Embryonic facial prominence (tissue), 1 donor: ENCODE measurements around the gene RNF212.

Source experiments
- DNase-seq: peaks from one replicate; pipeline ENCODE4 v3.0.0-alpha.2; 2016; ENCODE audit errors: extremely low spot score

The RNF212 gene

DNA sequence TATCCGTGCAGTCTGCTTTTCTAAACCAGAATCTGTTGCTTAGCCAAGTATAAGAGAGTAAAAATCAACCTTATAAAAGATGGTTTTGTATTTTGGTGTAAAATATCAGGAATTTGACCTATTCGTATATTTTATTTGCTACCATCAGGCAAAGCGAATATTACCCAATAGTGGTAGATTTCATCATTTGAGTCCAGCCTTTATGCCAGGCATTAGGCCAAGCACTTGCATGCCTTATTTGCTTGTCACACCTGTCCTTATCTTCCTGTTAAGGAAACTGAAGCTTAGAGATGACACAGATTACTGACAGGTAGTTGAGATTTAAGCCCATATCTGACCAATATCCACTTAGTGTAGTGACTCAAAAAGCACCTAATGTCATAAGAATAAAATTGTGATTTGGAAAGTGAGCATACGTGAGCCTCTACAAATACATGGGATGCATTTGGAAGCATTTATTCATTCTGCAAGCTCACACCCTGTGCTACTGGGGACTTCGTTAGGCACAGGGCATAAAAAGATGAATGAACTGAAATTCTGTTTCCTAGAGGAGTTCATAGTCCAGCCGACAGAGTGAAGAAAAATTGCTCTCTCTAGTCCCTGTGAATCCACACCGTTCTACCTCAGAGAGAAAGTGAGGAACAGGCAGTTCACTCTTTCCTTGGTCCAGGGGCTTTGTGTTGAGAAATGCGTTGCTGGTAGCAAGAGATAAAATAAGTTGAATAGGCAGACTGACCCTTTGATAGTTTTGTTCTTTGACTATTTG, 2.3 kb upstream of the RNF212 start:
- no peak for DNase-seq

DNA sequence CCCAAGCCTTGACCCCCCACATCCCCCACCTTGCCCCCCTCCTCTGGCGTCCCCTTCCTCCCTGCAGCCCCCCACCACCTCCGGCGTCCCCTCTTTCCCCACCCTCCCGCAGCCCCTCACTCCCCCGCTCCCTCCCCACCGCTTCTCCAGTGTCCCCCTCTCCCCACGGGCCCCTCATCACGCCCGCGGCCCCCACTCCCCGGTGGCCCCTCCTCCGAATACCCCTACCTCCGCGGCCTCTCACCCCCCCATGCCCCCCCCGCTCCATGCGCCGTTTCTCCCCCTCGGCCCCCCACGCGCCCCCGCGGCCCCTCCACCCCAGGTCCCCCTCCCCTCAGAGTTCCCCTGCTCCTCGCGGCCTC, 562 bp downstream of the RNF212 start:
- no peak for DNase-seq

DNA sequence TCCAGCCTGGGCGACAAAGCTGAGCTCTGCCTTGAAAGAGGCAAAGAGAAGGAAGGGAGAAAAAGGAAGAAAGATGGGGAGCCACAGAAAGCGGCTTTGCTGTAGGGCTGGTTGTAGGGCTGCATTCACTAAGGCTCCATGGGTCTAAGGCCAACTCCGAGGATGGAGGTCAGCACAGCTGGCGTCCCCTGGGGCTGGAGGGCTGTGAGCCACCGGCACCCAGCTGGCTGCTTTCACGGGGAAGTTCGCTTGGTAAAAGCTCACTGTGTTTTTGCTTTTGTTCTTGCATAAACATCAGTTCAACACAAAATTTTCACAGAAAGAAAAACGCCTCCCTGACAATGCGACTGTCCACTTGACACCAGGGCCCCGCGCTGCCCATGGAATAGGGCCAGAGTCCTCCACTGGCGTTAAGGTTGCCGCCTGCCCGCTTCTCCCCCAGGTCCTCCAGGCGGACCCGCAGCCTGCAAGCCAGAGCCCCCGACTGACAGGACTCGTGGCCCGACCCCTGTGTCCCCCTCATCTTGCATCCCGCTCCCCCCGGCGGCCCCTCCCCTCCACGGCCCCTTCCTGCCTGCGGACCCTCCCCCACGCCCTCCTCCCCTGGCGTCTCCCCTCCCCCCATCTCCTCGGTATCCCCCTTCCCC, 1.1 kb downstream of the RNF212 start:
- no peak for DNase-seq

DNA sequence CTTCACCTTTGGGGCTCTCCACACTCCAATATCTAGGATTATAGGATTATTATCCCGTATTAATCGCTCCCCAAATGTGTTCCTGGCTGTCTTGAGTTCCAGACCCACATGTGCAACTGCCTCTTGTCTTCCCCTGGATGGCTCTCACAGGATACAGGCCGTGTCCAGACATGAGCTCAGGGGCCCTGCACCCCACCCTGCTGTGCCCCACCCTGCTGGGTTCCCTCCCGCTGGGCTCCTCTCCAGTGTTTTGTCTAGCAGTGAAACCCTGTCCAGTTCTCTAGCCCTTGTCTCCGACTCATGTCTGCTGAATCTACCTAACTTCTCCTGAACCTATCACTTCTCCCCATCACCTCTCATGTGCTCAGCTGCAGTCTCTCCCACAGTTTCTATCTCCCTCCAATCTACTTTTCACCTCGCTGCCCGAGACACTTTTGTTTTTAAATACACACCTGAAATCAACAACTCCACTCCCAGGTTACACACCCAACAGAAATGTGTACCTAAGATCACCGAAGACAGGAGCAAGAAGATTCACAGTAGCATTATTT, 2.0 kb downstream of the RNF212 start:
- no peak for DNase-seq

DNA sequence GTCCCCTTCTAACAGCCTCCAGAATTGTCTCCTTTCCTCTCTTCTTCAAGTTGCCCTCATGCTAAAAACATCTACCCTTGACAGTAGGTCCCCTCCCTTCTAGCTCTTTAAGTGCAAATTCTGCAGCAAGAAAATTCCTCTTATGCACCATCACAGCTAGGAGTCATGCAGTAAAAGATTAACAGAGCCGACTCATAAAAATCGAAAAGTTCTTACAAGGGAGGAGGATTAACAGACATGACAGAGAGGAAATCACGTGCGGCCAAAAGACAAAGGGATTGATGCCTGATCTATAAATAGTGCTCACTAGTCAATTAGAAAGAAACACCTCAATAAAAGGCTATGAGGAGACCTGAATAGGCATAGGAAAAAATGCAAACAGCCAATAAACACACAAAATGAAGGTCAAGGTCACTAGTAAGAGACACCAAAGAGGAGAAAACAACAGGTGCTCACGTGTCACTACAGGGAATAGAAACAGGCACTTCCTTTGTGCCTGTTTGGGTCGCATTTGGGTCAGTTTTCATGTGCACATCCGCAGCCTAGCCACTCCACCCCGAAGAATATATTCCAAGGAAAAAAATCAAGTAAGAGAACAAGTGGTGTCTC, 3.4 kb downstream of the RNF212 start:
- no peak for DNase-seq

DNA sequence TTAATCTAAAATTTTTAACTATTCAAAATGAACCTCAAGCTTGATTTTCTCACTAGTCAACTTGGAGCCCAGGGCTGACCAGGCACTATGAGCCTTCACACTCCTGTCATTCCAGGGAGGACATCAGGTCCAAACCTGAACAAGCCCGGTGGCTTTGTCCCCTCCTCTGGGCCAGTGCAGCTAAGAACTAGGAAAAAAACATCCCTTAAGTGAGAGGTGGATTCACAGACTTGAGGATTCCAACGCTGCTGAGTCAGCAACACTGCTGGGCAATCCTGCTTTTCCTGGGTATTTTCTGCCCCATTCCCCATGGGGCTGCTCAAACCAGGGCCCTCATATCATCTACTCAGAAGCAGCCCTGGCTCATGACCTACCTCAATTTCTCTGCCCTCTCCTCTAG, 4.0 kb downstream of the RNF212 start:
- no peak for DNase-seq

DNA sequence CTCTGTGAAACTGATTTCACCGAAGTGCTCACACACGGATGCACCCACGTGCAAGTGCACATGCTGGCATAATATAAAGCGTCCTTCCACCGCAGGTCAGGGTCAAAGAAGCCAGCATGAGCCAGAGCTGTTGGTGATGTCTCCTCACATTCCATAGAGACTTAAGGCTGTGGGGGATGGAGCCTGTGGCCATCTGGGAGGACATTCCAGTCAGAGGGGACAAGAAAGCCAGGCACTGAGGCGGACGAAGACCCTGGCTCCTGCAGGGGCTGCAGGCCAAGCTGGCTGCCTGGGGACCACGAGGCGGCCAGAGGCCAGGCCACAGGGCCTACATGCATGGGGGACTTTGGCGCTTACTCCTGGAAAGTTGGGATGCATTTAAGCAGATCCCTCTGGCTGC, 7.7 kb downstream of the RNF212 start:
- DNase-seq, result no peak

DNA sequence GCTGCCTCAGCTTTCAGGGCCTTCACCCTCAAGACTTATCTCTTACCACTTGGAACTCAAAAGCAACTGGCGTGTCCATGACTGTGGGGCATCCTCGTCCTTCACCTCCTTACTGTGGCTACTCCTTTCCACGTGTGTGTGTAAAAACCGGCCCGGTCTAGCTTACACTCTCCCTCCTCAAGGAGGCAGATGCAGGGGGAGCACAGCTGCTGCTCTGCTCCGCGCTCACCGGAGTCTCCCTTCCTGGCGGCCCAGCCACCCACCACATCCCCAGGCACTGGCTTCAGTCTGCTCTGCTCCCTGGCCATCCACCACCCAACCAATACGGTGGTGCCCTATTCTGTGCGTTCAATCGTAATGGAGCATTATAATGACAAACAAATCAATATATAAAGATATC, 8.3 kb downstream of the RNF212 start:
- no peak for DNase-seq

DNA sequence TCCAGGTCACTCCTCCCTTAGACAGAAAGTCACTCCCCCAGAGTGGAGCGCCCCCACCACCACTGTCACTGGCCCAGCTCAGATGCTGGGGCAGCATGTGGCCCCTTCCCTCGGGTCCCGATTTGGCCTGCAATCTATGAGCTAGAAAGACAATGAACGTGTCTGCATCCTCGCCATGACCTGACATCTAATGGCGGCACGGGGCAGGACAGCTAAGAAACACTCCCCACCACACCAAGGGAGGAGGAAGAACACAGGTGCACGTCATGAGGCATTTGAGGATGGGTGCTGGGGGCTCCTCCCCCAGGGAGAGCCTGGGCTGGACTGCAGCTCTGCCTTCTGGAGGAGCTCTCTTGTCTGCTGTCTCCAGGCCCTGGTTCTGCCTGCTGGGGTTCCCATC, 8.7 kb downstream of the RNF212 start:
- DNase-seq, result no peak

DNA sequence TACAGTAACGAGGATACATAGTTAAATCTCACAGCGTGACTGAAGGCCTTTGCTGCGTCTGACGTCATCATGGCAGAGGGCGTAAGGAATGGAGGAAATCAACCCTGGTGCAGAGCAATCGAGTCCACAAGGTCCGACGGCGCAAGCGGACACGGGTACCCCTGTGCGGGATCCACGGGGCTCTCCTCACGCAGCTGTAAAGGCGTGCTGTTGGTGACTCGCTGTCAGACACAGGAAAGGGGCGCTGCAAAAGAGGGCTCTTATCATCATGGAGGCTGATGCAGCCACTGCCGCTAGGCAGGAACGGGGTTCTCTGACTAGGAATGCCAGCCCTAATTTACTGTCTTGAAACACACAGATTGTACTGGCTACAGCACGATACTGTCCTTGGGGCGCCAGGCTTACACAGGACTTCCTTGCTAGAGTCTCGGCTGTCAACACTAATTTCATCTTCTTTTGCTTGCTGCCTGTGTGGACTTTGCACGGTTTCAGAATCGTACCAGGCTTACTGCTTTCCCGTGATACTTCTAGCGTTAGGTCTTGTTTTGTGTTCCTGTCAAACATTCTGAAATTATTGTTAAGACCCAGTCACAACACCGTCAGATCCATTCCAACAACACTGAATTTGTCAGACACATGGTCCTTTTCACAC, 13.6 kb downstream of the RNF212 start:
- DNase-seq, result no peak

DNA sequence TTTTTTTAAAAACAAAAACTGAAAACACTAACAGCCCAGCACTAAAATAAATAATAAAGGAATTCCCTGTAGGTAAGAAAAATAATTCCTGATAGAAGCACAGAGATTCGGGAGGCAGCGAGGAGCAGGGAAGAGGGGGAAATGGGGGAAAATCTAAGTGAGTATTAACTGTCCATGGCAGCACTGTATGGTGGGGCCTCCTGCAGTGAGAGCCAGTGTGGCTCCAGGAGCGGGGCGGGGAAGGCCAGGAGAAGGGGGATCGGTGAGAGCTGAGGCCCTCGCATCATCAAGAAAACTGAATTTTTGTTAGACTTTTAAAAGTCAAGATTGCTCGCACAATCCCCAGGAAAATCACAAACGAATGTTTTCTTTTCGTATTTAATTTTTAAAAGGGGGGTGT, 14.1 kb downstream of the RNF212 start:
- DNase-seq, result no peak

DNA sequence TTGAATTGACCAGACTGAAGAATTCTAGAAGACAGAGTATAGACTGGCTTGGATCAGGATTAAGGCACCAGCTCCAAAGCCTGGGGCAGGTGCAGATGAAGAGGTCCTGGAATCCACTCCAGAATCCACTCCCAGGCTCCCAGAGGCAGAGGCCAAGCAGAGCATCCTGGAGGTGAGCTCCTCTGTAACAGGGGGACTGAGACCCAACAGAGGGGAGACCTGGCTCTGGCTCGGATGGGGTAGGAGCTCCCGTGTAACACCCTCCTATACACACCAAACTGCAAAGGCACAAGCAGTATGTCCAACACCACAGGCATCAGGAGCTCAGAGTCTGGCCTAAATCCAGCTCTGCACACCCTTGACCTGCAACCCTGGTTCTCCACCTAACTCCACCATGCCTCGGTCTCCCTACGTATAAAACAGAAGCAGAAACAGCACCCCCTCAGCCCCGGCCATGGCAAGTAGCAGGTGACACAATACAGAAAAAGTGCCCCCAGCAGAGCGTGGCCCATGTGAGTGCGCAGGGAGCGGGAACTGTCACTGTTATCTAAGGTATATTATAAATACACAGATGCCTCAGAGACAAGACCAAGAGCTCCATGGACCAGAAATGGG, 14.9 kb downstream of the RNF212 start:
- no peak for DNase-seq

DNA sequence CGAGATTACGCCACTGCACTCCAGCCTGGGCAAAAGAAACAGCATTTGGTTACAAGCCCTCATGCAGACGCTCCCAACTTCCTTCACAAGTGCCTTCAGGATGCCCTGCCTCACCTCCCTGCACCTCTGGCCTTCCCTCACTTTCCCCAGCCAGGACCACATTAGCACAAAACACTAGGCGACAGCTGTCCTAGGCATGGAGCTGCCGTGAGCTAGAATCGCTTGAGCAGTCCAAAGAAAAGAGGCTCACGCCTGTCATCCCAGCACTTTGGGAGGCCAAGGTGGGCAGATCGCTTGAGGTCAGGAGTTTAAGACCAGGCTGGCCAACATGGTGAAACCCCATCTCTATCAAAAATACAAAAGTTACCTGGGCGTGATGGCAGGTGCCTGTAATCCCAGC, 15.8 kb downstream of the RNF212 start:
- DNase-seq, result no peak

DNA sequence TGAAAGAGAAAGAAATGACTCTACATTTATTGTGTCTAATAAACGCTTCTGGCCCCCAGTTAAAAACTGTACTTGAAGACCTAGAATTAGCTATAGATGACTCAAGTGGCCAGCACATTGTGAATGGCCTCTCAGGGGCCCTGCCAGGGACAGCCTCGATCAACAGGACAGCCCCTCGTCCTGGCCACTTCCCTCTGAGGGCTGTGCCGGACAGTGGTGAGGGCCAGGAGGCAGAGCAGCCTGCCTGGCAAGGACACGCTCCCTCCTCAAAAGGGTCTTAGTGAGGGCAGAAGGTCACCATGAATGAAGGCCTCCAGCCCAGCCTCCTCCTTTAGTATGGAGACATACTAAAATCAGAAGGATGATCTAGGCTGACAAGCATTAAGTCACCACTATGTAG, 16.5 kb downstream of the RNF212 start:
- no peak for DNase-seq

DNA sequence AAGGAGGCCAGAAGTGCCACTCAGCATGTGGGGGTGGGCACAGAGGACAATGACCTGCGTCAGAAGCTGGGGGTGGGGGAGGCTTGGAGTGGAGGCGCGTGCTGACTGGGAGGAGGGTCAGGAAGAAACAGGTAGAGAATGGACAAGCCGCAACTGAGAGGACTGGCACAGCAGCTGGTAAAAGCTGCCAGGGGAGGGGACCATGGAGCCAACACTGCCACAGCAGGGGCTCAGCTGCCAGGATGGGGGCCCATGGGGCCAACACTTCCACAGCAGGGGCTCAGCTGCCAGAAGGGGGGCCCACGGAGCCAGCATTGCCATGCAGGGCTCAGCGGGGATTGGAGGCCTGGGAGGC, 19.1 kb downstream of the RNF212 start:
- DNase-seq, result no peak

DNA sequence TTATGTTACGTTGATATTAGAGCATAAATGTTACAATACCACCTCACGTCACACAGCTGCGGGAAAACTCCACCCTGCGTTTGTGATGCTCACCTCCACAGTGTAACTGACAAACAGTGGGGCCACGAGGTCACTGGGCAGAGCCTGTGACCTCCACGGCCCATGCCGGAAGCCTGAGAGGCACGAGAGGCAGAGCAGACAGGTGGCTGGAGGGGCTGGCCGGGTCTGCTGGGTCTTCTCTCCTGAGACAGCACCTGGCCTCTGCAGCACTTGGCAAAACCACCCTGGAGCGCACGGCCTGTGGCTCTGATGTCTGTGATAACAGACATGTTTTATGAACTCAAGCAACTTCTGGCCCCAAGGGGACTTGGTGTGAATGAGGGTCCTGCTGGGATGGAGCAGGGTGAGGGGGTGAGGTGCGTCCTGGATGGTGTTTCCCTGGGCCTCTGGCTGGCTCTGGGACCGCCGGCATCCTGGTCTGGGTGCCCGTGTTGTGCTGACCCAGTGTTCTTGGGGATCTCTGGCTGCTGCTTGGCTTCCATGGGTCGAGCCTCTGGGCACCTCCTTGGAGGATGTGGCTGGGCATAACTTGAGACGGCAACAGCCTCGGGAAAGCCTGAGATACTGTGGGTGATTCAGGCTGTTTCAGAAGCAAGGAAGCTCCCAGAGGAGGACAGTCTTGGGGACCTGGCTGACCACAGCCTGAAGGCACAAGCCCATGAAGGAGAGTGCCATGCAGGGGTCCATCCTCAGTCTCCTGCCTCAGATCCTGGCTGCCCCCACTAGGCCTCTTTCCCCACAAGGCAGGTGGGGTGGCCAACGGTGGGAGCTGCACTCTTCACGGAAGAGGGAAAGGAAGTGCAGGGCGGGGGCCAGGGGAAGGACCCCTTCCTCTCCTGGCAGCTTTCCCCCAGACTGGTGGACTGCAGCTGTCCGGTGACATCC, 19.7 kb downstream of the RNF212 start:
- DNase-seq, result no peak

DNA sequence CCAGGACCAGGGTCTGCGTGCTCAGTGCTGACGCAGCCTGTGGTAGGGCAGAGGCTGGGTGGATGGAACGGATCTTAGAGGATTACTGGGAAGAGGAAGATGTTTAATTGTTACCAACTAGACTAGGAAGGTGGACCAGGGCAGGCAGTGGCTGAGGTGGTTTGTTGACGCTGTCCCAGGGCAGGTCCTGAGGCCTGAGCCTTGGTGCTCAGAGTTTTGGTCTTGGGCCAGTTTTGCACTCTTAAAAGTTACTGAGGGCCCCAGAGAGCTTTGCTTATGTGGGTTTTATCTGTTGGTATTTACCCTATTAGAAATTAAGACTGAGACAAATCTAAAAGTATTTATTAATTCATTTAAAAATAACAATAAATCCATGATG, 20.4 kb downstream of the RNF212 start:
- DNase-seq, result no peak

DNA sequence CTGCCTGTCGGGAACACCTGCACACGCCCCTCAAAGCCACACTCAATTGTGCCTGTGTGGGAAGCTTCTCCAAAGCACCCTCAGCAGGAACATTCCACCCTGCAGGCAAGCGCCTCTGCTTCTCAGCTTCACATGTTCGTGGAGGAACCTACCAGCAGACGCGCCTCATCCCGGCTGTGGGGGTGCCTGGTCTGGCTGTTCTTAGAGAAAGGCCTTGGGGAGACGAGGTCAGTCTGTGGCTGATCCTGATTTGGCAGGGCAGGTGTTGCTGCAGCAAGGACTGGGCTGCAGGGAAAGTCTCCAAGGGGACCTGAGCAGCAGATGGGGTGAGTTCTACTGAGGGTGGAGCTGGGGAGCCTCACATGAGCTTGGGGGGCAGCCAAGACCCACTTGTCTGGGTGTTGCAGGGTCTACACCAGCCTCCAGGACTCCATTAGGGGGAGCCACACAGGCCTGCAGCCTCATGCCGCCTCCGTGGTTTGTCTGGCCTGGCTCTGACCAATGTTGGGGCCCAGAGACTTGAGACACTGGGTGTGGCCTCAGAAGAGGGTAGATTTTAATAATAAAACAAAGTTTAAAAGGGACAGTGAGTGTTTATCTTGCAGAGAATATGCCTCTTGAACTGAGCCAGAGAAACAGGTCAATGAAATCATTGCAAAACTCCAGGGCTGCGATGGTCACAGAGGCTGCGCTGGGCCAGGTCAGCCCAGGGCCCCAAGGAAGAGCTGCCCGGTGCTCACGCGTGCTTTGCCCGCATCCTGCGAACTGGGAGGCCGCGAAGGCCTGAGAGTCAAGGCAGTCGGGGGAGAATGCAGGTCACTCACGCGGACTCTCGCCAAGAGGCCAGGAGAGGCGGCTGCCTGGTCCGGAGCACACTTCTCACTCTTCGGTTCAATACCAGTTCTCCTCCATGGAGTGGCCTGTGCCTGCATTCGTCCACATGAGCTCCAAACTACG, 21.1 kb downstream of the RNF212 start:
- DNase-seq, result no peak

DNA sequence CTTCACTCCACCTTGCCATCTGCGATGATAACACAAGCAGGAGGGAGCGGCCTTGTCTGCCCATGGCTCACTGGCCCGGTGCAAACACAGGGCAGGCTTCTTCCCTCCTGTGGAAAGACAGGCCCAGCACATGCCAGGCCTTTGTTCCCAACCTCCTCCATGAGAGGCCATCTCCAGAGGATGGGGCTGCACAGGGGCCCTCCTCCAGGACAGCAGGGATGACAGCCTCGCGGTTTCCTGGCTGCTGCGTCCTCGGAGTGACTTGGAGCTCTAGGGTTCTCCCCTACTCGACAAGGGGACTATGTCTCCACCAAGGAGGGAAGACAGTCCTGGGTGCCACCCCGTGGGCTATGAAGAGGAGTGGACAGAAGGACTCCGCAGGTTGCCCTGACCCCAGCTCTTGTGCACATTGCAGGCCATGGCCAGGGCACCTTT, 21.8 kb downstream of the RNF212 start:
- no peak for DNase-seq
